HFFc6 (cell line): ENCODE results near the gene CELSR1. TPM values are rescaled to one million over a fixed set of nuclear protein-coding genes. Genes with fewer than 3 reads are reported as not detected.
"Not testable (repeated sequence)": the region's sequence is repeated elsewhere in the genome, so short reads cannot be mapped to it uniquely, and the experiment has no call there.

Source experiments
- DNase-seq: peaks from one replicate; pipeline ENCODE4 v3.0.0-alpha.2; 2018
- H3K27ac Mint-ChIP-seq: 2 replicates; pipeline ENCODE4 v1.8.0; 2020; ENCODE audit warnings: mild to moderate bottlenecking, mixed read lengths
- H3K27me3 Mint-ChIP-seq: 2 replicates; pipeline ENCODE4 v1.8.0; 2021; ENCODE audit warnings: mild to moderate bottlenecking, moderate library complexity, mixed read lengths; ENCODE audit not compliant: insufficient read depth
- H3K36me3 Mint-ChIP-seq: 2 replicates; pipeline ENCODE4 v1.8.0; 2021; ENCODE audit warnings: low read depth, mixed read lengths
- H3K4me1 Mint-ChIP-seq: 2 replicates; pipeline ENCODE4 v1.8.0; 2020; ENCODE audit warnings: low read depth, mixed read lengths
- H3K4me3 Mint-ChIP-seq: 2 replicates; pipeline ENCODE4 v1.8.0; 2020; ENCODE audit warnings: mild to moderate bottlenecking, moderate library complexity, mixed read lengths
- H3K9me3 Mint-ChIP-seq: 2 replicates; pipeline ENCODE4 v1.8.0; 2020; ENCODE audit warnings: mild to moderate bottlenecking, mixed read lengths
- CTCF ChIP-seq: fragments of 200-600 bp; sonication (generic); IDR thresholded peaks from 2 replicates; pipeline ENCODE4 v1.5.0; 2021; ENCODE audit warnings: antibody characterized with exemption, mild to moderate bottlenecking
- total RNA-seq, 6 experiments: library from RNA; stranded (reverse); fragmentation: NEBNext Ultra II Directional; extraction: Animal tissue kit (Norgen Biotek cat#: 25700); gene quantifications; 2 replicates in 1 of 6; 3 replicates in 5 of 6; pipeline ENCODE4 v1.2.3, GENCODE V29; 2021

The CELSR1 gene
- total RNA-seq, 6 experiments from 2014 or later, result 4.7 to 8.2 (median 6.5) TPM

- Mint-ChIP-seq H3K4me3 (no peak overlapping the region), H3K27ac (no peak overlapping the region), H3K9me3 (no peaks in the 10 kb centered on the region), H3K4me1 (peaks cover 21% of the 10 kb centered on the region), H3K36me3 (no peaks in the 10 kb centered on the region), H3K27me3 (no peaks in the 10 kb centered on the region; the same call in 1 of the 2 replicates)
- no peak for DNase-seq
- no peak for TF ChIP-seq CTCF
These were observed 20.1 kb downstream of the CELSR1 start for GRCh38 chr22:46517255-46517761.

DNA sequence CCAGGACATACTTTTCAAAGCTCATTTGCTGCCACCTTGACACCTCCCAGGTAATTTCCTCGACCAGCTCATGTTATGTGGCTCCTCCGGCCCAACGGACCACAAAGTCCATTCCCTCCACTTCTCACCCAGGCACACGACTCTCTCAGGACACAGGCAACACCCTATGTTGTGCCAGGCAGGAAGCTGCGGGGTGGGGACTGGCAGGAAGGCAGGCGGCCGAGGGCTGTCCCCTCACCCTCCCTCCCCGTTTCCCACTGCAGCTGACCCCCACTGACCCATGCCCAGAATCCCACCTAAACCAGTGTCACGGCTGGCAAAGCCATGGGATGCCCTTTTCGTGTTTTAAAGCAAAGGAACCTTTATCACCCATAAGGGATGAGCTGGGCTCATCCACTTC lies 20.8 kb downstream of the CELSR1 start:
- H3K4me1 Mint-ChIP-seq, result peaks cover 21% of the 10 kb centered on the region
- no peak for DNase-seq
- no peaks in the 10 kb centered on the region for H3K36me3 Mint-ChIP-seq
- no peak for TF ChIP-seq CTCF
- H3K9me3 Mint-ChIP-seq, result no peaks in the 10 kb centered on the region
- no peak overlapping the region for H3K27ac Mint-ChIP-seq
- no peak overlapping the region for H3K4me3 Mint-ChIP-seq
- no peaks in the 10 kb centered on the region; the same call in none of the 2 replicates for H3K27me3 Mint-ChIP-seq

GRCh38 chr22:46516112-46516487 lies 21.3 kb downstream of the CELSR1 start:
- not testable (repeated sequence) for H3K9me3 Mint-ChIP-seq, H3K4me3 Mint-ChIP-seq, DNase-seq, H3K36me3 Mint-ChIP-seq, H3K27me3 Mint-ChIP-seq, H3K27ac Mint-ChIP-seq
- peaks cover 21% of the 10 kb centered on the region for H3K4me1 Mint-ChIP-seq

DNA sequence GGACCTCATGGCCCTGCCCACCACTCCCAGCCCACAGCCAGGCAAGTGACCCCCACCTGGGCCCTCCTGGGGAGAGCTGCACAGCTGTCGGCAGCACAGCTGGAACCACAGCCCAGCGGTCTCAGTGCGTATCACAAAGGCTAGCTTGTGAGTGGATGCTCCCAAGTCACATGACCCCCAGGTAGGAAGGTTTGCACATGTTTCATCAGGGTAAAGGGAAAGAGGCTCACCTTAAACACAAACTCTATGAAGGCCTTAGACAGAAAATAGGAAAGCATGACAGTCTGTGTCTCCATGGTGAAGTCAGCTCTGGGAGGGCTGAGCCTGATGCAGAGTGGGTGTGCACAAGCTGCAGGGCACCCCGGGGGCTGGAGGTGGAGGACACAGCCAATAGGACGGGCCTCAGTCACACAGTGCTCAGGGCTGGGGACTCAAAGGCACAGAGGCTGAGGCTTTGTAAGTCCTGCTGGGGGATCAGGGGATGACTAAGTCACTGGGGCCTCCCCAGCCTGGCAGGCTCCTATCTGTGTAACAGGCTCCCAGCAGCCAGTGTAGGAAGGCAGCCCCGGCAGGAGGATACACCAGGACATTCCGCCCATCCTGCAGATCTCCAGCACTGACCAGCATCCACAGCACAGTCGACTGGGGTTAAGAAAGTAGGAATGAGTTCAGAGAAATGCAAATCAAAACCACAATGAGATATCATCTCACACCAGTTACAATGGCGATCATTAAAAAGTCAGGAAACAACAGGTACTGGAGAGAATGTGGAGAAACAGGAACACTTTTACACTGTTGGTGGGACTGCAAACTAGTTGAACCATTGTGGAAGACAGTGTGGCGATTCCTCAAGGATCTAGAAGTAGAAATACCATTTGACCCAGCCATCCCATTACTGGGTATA lies 22.0 kb downstream of the CELSR1 start:
- peaks cover 21% of the 10 kb centered on the region for H3K4me1 Mint-ChIP-seq
- peaks cover 3% of the 10 kb centered on the region for H3K27me3 Mint-ChIP-seq
- peak; percentile 30 for DNase-seq
- no peak for TF ChIP-seq CTCF
- no peaks in the 10 kb centered on the region for H3K36me3 Mint-ChIP-seq
- no peaks in the 10 kb centered on the region for H3K9me3 Mint-ChIP-seq
- no peak overlapping the region for H3K4me3 Mint-ChIP-seq
- peak overlapping the region; percentile 78 for H3K27ac Mint-ChIP-seq

DNA sequence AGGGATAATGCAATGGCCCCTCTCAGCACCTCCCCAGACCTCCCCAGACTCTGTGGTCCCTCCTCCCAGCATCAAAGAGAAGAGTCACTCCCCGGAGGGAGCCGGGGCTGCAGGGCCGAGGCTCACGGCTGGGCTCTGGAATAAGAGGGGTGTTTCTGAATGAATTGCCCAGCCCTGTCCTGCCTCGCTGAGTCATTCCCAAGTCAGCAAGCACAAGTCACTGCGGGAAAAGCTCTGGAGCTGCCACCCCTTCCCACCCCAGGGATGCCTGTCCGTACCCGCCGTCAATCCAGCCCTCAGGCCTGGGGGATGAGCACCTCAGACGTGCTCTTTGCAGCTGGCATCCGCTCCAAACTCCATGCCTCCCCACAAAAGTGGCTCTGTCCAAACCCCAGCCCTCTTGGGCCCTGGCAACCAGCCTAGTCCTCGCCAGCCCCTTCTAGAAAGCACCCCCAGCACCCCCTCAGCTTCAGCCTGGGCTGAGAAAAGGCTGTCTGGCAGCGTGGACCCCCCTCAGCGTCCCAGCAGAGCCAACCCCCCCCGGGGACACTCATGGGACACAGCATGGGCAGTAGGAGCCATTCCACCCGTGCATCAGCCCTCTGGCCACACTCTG lies 22.7 kb downstream of the CELSR1 start:
- TF ChIP-seq CTCF, result no peak
- Mint-ChIP-seq H3K27me3 (peaks cover 3% of the 10 kb centered on the region), H3K4me3 (peak overlapping the region; percentile 17; the same call in 1 of the 2 replicates), H3K27ac (peak overlapping the region; percentile 78), H3K9me3 (no peaks in the 10 kb centered on the region), H3K36me3 (no peaks in the 10 kb centered on the region), H3K4me1 (peaks cover 26% of the 10 kb centered on the region)
- peak; percentile 65 for DNase-seq
